GM12878 (cell line): Measurements from ENCODE around the gene SP100. TPM values are rescaled to one million over a fixed set of nuclear protein-coding genes. Genes with fewer than 3 reads are reported as not detected.

Source experiments
- CEBPZ ChIP-seq: fragments of 150-350 bp; IDR thresholded peaks from 2 replicates; pipeline ENCODE4 v1.6.1; 2016; ENCODE audit warnings: low read depth, low read length
- CHD1 ChIP-seq: IDR thresholded peaks from 2 replicates; pipeline ENCODE4 v1.6.1; 2012; ENCODE audit warnings: low read depth, low read length, improper control_type of control experiment
- CUX1 ChIP-seq: IDR thresholded peaks from 2 replicates; pipeline ENCODE4 v1.6.1; 2012; ENCODE audit warnings: improper control_type of control experiment, low read depth, low read length; ENCODE audit not compliant: insufficient replicate concordance
- EP300 ChIP-seq, 2 experiments: fragments of 150-350 bp in 1 of 2; IDR thresholded peaks; 2 replicates each; pipeline ENCODE4 v1.6.1; 2011 to 2012; ENCODE audit warnings: low read depth in 2 of 2, low read length in 2 of 2, borderline replicate concordance in 1 of 2, improper control_type of control experiment in 1 of 2, inconsistent platforms in 1 of 2; ENCODE audit not compliant: control insufficient read depth in 1 of 2
- POLR2AphosphoS2 ChIP-seq: IDR thresholded peaks from 2 replicates; pipeline ENCODE4 v1.6.1; 2011; ENCODE audit warnings: low read depth, mild to moderate bottlenecking, low read length, improper control_type of control experiment, moderate library complexity
- ZNF687 ChIP-seq: fragments of 450-650 bp; IDR thresholded peaks from 2 replicates; pipeline ENCODE4 v1.6.1; 2017; ENCODE audit warnings: mild to moderate bottlenecking, moderate library complexity
- polyA plus RNA-seq, 11 experiments: library from polyadenylated mRNA; depleted of rRNA in 4 of 11; unstranded in 6 of 11; stranded (reverse) in 5 of 11; fragments of >200 nt; fragmentation: Nextera tagmentation in 4 of 11; fragmentation: Illumina TruSeq in 1 of 11; extraction: Ambion mirVana in 4 of 11; extraction: Trizol in 1 of 11; gene quantifications; 1 replicate in 1 of 11; 2 replicates in 10 of 11; pipeline versions ENCODE4 v1.2.1 to v1.2.3, GENCODE V29; 2011 to 2016; ENCODE audit warnings: inconsistent platforms in 2 of 11, missing spikeins in 2 of 11, low read depth in 1 of 11
- total RNA-seq, 4 experiments: library from RNA; depleted of rRNA in 3 of 4; stranded (reverse); fragments of >200 nt in 3 of 4; fragmentation: Illumina TruSeq in 1 of 4; extraction: Trizol in 1 of 4; gene quantifications; 2 replicates each; pipeline versions ENCODE4 v1.2.1 to v1.2.3, GENCODE V29; 2013 to 2021
- TF ChIP-seq, protein P1 (sequence below): fragments of 450-650 bp; formaldehyde crosslinking; IDR thresholded peaks from 2 replicates; pipeline ENCODE4 v1.5.0; 2022; ENCODE audit warnings: mild to moderate bottlenecking, missing genetic modification characterization
- TF ChIP-seq, protein P2 (sequence below): IDR thresholded peaks from 2 replicates; pipeline ENCODE4 v1.6.1; 2011; ENCODE audit warnings: borderline replicate concordance, low read depth, mild to moderate bottlenecking, moderate library complexity, mixed read lengths, low read length; ENCODE audit not compliant: insufficient read depth; ENCODE audit errors: extremely low read length

Gene SP100
- total and polyA plus RNA-seq, 10 of the 15 experiments (the other 5 are each of a cell fraction or from before 2014, with no cell fraction given), result 109 to 239 (median 180) TPM

DNA sequence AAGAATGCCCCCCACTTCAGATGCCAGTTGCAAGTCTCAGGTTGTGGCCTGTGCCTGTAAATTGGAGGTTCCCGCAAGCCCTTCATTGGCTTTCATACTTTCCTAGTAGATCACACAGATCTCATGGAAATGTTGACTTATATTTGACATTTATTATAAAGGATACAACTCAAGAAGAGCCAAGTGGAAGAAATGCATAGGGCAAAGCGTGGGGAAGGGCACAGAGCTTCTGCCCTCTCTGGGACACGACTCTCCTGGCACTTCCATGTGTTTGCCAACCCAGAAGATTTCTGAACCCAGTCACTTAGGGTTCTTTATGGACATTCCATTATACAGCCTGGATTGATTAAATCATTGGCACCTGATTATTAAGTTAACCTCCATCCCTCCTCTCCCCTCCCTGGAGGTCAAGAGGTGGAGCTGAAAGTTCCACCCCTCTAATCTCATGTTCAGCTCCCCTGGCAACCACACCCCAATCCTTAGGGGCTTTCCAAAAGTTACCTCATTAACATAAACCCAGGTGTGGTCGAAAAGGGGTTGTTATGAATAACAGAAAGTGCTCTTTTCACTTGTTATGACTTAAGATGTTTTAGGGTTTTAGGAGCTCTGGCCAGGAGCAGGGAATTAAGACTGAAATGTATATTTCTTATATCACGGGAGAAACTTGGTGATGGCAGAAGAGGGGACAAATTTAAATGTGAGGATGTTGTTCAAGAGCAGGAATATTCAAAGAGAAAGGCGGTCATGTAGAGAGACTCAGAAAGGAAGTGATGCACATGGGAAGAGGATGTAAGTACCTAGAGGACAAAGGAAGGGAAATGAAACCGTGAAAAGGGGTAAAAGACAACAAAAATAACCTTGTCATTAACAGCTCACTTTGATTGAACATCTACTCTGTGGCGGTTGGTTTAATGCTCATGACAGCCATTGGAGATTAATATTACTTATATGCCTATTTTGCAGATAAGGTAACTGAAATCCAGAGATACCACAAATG is 31.8 kb downstream of the SP100 start (continued):
- TF ChIP-seq, protein P1, sequence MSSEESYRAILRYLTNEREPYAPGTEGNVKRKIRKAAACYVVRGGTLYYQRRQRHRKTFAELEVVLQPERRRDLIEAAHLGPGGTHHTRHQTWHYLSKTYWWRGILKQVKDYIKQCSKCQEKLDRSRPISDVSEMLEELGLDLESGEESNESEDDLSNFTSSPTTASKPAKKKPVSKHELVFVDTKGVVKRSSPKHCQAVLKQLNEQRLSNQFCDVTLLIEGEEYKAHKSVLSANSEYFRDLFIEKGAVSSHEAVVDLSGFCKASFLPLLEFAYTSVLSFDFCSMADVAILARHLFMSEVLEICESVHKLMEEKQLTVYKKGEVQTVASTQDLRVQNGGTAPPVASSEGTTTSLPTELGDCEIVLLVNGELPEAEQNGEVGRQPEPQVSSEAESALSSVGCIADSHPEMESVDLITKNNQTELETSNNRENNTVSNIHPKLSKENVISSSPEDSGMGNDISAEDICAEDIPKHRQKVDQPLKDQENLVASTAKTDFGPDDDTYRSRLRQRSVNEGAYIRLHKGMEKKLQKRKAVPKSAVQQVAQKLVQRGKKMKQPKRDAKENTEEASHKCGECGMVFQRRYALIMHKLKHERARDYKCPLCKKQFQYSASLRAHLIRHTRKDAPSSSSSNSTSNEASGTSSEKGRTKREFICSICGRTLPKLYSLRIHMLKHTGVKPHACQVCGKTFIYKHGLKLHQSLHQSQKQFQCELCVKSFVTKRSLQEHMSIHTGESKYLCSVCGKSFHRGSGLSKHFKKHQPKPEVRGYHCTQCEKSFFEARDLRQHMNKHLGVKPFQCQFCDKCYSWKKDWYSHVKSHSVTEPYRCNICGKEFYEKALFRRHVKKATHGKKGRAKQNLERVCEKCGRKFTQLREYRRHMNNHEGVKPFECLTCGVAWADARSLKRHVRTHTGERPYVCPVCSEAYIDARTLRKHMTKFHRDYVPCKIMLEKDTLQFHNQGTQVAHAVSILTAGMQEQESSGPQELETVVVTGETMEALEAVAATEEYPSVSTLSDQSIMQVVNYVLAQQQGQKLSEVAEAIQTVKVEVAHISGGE (CRISPR knock-in tag), result no peak
- TF ChIP-seq CHD1 (no peak), ZNF687 (no peak), EP300 (IDR thresholded peaks at IDR 0.05; ENCODE audit: borderline replicate concordance in 1 of 2, control insufficient read depth in 1 of 2, low read depth in 2 of 2, low read length in 2 of 2) (peak; percentile 80 to 84; a peak in 3 of 4 replicates), POLR2AphosphoS2 (no peak), CUX1 (peak; percentile 36), CEBPZ (no peak)
- TF ChIP-seq, protein P2, sequence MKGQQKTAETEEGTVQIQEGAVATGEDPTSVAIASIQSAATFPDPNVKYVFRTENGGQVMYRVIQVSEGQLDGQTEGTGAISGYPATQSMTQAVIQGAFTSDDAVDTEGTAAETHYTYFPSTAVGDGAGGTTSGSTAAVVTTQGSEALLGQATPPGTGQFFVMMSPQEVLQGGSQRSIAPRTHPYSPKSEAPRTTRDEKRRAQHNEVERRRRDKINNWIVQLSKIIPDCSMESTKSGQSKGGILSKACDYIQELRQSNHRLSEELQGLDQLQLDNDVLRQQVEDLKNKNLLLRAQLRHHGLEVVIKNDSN, result no peak
